Stimulated activated memory B cell treated with anti-CD40 and anti-IgM and Interleukin-4, amounts not matched to agents 10 μg/mL and 1 μg/mL and 100 μg/mL, for 72 hours (primary cell): Measurements from ENCODE around the gene CHERP.
A peak's percentile ranks its signal among the peaks of the same experiment; 100 is the strongest.

Experiments
- ATAC-seq: fragments of 150-1000 bp; cut with Tn5 transposase; 2 replicates; pipeline ENCODE4 v1.10.0; 2021
- H3K27ac Mint-ChIP-seq: one replicate; pipeline ENCODE4 v1.8.0; 2022; ENCODE audit warnings: mild to moderate bottlenecking, mixed read lengths
- H3K27me3 Mint-ChIP-seq: one replicate; pipeline ENCODE4 v1.8.0; 2022; ENCODE audit warnings: mixed read lengths
- H3K36me3 Mint-ChIP-seq: one replicate; pipeline ENCODE4 v1.8.0; 2022; ENCODE audit warnings: mixed read lengths
- H3K4me1 Mint-ChIP-seq: one replicate; pipeline ENCODE4 v1.8.0; 2022; ENCODE audit warnings: mixed read lengths
- H3K4me3 Mint-ChIP-seq: one replicate; pipeline ENCODE4 v1.8.0; 2022; ENCODE audit warnings: mild to moderate bottlenecking, moderate library complexity, mixed read lengths
- H3K9me3 Mint-ChIP-seq: one replicate; pipeline ENCODE4 v1.8.0; 2022; ENCODE audit warnings: mixed read lengths

The CHERP gene, protein sequence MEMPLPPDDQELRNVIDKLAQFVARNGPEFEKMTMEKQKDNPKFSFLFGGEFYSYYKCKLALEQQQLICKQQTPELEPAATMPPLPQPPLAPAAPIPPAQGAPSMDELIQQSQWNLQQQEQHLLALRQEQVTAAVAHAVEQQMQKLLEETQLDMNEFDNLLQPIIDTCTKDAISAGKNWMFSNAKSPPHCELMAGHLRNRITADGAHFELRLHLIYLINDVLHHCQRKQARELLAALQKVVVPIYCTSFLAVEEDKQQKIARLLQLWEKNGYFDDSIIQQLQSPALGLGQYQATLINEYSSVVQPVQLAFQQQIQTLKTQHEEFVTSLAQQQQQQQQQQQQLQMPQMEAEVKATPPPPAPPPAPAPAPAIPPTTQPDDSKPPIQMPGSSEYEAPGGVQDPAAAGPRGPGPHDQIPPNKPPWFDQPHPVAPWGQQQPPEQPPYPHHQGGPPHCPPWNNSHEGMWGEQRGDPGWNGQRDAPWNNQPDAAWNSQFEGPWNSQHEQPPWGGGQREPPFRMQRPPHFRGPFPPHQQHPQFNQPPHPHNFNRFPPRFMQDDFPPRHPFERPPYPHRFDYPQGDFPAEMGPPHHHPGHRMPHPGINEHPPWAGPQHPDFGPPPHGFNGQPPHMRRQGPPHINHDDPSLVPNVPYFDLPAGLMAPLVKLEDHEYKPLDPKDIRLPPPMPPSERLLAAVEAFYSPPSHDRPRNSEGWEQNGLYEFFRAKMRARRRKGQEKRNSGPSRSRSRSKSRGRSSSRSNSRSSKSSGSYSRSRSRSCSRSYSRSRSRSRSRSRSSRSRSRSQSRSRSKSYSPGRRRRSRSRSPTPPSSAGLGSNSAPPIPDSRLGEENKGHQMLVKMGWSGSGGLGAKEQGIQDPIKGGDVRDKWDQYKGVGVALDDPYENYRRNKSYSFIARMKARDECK

DNA sequence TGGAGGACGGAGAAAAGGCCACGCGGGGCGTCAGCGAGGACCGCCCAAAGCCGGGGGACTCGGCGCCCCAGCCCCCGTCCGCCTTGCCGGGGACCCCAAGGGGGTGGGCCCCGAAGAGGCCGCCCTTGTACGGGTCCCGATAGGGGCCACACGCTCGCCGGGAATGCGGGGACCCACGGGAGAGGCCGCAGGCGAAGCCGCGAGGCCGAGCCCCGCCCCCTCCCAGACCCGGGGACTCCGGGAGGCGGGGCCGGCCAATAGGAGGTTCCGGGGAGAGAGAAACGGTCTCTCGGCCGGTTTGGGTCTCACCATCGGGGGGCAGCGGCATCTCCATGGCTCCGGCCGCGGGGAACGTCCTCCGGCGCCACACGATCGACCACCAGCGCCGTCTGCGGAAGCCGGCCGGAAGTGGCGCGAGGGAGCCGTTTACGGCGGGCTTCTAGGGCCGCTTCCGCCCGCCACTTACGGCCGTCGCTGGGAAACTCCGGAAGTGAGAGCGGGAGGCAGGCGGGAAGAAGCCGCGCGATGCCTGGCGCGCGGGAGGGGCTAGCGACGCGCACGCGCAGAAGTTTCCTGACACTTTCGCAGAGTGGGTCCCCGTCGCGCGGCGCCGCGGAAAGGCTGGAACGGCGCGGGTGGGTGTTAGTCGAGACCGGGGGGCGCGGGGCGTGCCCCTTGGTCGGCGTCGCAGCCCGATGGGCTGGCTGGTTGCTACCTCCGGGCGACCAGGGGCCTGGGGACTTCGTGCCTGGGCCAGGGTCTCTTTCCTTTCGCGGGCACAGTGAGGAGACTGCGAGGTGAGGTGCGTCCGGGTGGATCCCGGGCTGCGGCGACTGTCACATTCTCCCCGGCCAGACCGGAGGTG is at the start of gene CHERP:
Gene CHERP, minus strand, starts transcription at position 393 of the 865 bp plus-strand sequence. Its CDS starts 59 bp downstream, at position 334.
- Mint-ChIP-seq H3K27me3 (no peaks in the 10 kb centered on the region), H3K27ac (peak within 1 kb of the TSS; percentile 90), H3K9me3 (no peaks in the 10 kb centered on the region), H3K4me1 (peaks cover 67% of the 10 kb centered on the region), H3K4me3 (peak within 1 kb of the TSS; percentile 97), H3K36me3 (peaks cover 28% of the 10 kb centered on the region)
- peak; percentile 90 for ATAC-seq

DNA sequence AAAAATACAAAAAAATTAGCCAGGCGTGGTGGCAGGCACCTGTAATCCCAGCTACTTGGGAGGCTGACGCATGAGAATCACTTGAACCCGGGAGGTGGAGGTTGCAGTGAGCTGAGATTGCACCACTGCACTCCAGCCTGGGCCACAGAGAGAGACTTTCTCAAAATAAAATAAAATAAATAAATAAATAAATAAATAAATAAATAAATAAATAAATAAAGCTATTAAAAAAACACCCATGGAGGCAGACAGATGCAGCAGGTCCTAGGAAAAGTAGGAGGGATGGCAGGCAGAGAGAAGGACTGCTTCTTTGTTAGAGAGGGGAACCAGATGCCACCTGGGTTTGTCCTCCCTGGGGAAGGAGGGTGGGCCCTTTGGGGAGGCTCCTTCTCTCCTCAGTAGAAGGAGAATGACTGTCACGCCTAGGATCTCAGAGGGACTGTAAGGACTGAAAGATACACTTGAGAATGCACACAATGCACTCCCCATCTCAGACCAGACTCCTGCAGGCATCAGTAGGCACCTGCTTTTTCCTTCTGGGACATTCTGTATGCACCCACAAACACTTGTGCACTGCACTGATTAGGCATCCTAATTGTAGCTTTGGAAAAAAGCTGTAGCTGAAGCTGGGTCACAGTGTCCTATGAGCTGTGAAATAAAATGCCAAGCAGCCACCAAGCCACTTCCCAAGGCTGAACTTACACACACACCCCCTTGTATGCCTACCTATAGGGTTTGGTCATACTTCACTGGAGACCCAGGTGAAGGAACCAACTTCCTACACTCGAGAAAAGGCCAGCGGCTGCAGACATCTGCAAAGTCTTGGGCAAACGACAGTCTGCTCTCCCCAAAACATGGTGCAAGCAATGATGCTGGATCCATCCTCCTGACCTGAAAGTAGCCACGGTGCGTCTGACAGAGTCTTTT is 48.9 kb upstream of the CHERP start:
- peaks cover 100% of the 10 kb centered on the region for H3K4me1 Mint-ChIP-seq
- no peak for ATAC-seq
- no peaks in the 10 kb centered on the region for H3K36me3 Mint-ChIP-seq
- H3K27me3 Mint-ChIP-seq: no peaks in the 10 kb centered on the region
- H3K27ac Mint-ChIP-seq: no peak overlapping the region
- H3K9me3 Mint-ChIP-seq: no peaks in the 10 kb centered on the region
- no peak overlapping the region for H3K4me3 Mint-ChIP-seq

DNA sequence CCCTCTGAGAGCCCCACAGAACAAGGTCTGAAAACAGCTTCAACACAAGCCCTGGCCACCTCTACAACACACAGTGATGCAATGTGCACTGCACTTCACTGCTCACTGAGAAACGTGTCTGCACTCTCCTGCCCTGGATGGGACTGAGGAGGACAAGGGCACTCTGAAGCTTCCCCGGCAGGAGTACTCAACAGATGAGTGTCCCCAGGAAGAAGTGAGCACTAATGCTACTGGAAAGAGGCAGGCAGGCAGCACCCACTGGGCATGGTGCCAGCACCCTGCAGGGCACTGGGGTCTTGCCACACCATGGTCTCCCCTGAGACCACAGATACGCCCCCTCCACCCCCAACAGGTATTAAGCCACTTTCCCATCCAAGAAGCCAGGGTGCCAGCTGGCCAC is 47.7 kb upstream of the CHERP start:
- Mint-ChIP-seq H3K36me3 (no peaks in the 10 kb centered on the region), H3K27ac (peak overlapping the region; percentile 94), H3K4me3 (peak overlapping the region; percentile 27), H3K27me3 (no peaks in the 10 kb centered on the region), H3K4me1 (peaks cover 100% of the 10 kb centered on the region), H3K9me3 (no peaks in the 10 kb centered on the region)
- ATAC-seq: no peak

DNA sequence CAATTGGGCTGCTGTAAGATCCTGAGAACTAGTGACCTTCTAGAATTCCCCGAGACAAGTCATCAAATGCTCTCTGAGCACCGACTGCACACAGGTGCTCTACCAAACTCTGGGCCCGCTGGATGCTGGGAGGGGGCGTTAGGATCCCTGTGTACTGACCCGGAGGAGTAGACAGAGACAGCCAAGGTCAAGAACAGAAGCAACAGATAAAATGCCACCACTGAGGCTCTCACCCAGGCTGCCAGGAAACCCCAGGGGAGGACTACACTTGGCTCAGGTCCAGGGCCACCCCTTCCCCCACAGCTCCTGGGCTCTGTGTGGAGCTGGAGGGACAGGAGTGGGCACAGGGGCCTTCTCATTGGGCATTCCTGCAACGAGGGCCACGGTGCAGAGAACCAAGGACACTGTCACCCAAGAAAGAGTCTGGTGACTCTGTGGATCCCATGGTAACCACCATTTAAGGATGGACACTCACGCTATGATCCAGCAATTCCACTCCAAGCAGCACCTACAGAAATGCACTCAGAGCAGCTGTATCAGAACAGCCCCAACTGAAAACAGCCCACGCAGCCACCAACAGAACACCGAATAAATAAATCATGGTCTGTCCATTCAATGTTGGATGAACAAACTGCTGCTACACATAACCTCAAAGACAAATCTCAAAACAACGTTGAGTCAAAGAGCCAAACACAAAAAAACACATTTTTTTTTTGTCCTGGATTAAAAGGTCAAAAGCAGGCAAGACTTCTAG is 46.8 kb upstream of the CHERP start:
- peaks cover 95% of the 10 kb centered on the region for H3K4me1 Mint-ChIP-seq
- ATAC-seq: peak; percentile 2
- H3K9me3 Mint-ChIP-seq: no peaks in the 10 kb centered on the region
- H3K27ac Mint-ChIP-seq: peak overlapping the region; percentile 94
- H3K36me3 Mint-ChIP-seq: no peaks in the 10 kb centered on the region
- peak overlapping the region; percentile 96 for H3K4me3 Mint-ChIP-seq
- no peaks in the 10 kb centered on the region for H3K27me3 Mint-ChIP-seq

DNA sequence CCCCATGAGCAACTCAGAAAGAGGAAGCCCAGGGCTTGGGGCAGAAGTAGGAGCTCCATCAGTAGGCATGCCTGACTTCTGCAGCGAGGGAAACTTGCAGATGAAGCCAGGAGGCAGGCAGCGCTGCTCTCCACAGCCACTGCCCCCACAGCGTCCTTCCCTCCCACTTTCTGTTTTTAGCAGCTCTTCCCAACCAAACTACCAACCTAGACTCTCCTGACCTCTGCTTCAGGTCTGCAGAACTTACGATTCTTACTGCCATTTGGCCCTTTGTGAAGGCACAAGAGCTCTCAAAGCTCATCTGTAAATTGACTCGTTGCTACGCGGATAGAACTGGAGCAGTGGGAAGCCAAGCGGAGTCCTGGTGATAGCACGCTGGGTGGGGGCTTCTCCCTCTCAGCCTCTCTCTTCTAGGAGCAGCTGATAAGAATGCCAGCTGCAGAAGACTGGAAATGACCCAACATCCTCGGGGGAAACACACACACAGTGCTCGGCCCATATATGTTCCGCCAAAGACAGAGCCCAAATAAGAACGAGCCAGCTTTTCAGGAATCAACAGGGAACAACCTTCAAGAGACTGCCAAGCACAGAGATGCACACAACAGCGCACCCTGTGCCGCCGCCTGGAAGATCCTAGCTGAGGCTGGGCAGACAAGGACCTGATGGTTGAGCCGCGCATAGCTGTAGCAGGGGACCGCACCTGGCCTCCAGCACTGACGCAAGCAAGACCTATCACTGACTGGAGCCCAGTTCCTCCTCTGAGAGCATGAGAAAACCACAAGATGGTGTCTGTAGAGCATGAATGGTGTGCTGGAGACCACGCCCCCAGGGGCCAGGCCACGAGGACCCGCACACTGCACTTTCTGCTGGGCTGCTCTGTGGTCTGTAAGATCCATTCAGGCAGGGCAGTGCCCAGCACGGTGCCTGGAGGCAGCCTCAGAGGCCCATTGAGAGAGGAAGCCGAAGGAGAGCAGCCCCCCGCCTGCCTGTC is 45.9 kb upstream of the CHERP start:
- Mint-ChIP-seq H3K4me1 (peaks cover 95% of the 10 kb centered on the region), H3K9me3 (no peaks in the 10 kb centered on the region)

DNA sequence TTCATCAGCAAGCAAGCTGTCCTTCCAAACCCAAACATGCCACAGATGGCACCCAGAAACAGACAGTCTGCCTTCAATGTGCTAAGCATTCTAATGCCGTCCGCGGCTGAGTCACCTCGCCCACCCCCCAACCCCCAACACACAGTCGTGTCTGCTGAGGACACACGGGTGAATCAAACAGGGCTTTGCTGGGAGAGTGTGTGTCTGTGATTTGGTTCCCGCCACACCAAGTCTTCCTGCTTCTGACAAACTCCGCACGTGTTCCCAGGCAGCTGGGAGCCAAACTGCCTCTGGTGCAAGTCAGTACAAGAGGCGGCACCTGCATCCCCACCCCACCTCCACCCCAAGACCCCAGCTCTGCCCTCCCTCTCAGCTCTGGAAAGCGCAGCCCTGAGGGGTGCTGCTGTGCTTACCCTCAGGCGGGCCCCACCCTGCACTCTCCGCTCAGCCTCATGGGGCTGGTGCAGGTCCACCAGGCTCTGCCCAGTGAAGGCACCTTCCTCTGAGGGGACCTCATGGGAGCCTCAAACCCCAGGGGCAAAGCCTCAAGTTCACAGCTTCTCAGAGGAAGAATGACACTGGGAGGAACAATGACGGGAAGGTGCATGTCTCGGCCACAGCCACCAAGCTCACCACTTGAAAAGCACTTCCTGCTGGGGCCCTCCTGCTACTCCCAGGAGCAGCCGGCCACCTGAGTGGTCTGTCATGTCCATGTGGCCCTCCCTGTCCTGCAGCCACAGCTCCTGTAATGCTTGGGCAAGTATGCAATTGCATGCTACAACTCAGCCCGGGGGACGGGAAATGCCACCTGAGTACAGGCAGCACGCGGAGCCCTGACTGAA is 45.0 kb upstream of the CHERP start:
- Mint-ChIP-seq H3K27me3 (no peaks in the 10 kb centered on the region), H3K36me3 (no peaks in the 10 kb centered on the region), H3K9me3 (no peaks in the 10 kb centered on the region), H3K27ac (peak overlapping the region; percentile 94), H3K4me1 (peaks cover 95% of the 10 kb centered on the region), H3K4me3 (peak overlapping the region; percentile 96)
- ATAC-seq: peak; percentile 66

More for the DNA sequence above, 45.9 kb upstream of the CHERP start:
- no peaks in the 10 kb centered on the region for H3K36me3 Mint-ChIP-seq
- H3K4me3 Mint-ChIP-seq: peak overlapping the region; percentile 96
- no peaks in the 10 kb centered on the region for H3K27me3 Mint-ChIP-seq
- ATAC-seq: peak; percentile 78
- H3K27ac Mint-ChIP-seq: peak overlapping the region; percentile 94

DNA sequence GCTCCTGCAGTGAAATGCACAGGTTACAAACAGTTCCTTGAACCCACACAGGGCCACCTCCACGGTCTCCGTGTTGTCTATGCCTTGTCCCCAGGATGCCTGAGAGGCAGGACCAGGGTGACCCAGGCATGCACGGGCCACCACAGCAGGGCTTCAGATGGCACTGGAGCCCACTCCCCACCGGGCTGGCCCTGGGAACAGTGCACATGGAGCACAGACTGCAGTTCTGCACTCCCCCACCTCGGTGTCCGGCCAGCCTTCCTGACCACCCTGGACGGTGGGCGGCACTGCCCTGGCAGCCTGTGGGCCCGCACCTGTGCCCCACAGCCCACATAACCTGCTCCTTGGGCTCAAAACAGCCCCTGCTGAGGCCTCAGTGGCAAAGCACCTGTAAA is 44.2 kb upstream of the CHERP start:
- no peak for ATAC-seq
- H3K9me3 Mint-ChIP-seq: no peaks in the 10 kb centered on the region

DNA sequence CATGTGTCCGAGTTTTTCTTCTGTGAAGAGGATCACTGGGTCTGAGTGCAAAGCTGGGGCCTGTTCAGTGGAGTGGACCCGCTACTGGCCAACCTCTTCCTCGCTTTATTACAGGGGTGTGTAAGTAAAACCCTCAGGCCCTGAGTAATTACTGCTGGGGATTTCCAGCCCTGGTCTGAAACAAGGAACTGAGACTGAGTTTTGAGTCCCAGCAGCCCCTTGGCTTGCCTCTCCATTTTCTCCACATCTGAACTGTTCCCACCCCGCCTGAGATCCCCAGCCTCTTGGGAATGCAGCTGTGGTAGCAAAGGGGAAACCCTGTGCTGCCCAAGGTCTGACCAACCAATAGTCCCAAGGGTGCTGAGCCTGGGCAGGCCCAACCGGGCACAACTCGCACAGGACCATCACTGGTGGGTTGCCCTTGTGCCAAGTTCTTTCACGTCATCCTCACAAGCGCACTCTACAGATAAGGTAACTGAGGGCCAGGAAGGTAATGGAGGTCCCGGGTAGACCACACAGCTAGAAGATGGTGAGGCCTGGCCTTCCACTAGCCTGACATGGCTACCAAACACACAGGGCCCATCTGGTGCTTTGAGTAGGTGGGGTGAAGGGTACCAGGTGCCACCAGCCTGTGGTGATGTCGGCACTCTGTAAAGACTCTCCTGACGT is 43.7 kb upstream of the CHERP start:
- H3K4me3 Mint-ChIP-seq: peak overlapping the region; percentile 96
- H3K27me3 Mint-ChIP-seq: no peaks in the 10 kb centered on the region
- no peaks in the 10 kb centered on the region for H3K9me3 Mint-ChIP-seq
- ATAC-seq: peak; percentile 61
- H3K36me3 Mint-ChIP-seq: peaks cover 3% of the 10 kb centered on the region
- peaks cover 95% of the 10 kb centered on the region for H3K4me1 Mint-ChIP-seq
- H3K27ac Mint-ChIP-seq: peak overlapping the region; percentile 94

More for the DNA sequence above, 44.2 kb upstream of the CHERP start:
- no peaks in the 10 kb centered on the region for H3K27me3 Mint-ChIP-seq
- peak overlapping the region; percentile 94 for H3K27ac Mint-ChIP-seq
- peak overlapping the region; percentile 96 for H3K4me3 Mint-ChIP-seq
- no peaks in the 10 kb centered on the region for H3K36me3 Mint-ChIP-seq
- peaks cover 95% of the 10 kb centered on the region for H3K4me1 Mint-ChIP-seq

DNA sequence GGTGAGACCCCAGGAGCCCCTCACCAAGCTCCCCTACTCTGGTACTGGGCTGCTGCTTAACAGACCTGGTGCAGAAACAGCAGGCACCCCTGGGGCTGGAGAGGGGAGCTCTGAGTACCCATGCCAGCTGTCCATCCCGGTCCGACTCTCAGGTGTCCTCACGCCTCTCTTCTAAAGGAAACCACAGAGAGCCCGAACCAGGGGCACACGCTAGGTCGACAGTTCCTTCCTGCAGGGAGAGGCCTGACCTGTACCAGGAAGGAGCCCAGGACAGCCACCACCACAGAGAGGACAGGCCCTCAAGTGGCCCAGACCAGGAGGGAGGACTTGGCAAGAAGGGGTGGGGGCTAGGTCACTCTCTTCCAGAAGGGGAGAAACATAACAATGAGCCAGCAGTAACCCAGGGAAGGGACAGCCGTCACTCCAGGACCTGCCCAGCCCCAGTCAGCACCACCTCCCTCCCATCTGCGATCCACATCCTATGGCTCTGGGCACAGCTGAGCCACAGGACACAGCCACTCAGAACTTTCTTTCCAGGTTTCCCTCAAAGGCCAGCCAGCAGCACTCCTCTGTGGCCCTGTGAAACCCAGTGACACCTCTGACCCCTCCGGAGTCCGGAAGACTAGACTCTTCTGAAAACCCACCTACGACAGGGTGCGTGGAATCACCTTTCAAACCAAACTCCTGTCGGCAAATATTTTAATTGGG is 43.0 kb upstream of the CHERP start:
- H3K9me3 Mint-ChIP-seq: no peaks in the 10 kb centered on the region
- peaks cover 5% of the 10 kb centered on the region for H3K36me3 Mint-ChIP-seq
- peak overlapping the region; percentile 96 for H3K4me3 Mint-ChIP-seq
- H3K27me3 Mint-ChIP-seq: no peaks in the 10 kb centered on the region
- H3K27ac Mint-ChIP-seq: peak overlapping the region; percentile 94
- no peak for ATAC-seq
- H3K4me1 Mint-ChIP-seq: peaks cover 95% of the 10 kb centered on the region

DNA sequence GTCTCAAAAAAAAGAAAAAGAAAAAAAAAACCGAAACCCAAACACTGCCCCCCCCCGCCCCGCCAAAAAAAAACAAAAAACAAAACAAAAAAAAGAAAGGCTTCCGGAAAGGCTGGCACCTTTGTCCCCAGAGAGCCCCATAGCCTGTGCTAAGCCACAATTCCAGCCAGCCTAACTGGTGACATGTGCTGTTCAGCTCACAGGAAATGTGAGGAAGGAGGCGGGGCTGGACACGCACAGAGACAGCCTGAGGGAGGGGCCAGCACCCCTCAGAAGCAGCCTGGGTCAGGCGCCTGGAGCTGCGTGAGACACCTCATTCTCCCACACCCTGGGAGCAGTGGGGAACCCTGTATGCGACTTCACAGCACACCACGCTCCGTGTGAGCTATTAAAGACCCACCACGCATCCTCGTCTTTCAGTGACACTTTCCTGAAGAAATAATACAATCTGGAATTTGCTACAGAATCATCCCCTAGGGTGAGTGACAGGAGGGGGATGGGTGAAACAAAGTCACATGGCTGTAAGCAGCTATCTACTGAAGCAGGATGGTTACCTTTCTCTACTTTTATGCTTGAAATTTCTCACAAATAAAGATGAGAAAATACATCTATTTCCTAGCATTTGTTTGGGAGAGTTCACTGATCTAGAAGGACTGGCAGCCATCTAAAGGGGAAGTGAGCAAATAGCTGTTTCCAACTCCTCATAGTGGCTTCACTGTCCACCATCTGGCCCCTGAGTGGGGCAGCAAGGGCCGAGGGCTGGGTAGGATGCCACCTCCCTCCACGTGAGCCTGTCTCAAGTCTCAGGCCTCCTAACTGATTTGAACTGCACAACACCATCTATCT is 42.2 kb upstream of the CHERP start:
- Mint-ChIP-seq H3K27me3 (no peaks in the 10 kb centered on the region), H3K9me3 (no peaks in the 10 kb centered on the region), H3K27ac (peak overlapping the region; percentile 94), H3K36me3 (peaks cover 5% of the 10 kb centered on the region), H3K4me1 (peaks cover 95% of the 10 kb centered on the region), H3K4me3 (peak overlapping the region; percentile 96)
- peak; percentile 75 for ATAC-seq
